GM12872 (cell line): ENCODE data around the gene MRGPRE.

ENCODE experiments used
- CTCF ChIP-seq: IDR thresholded peaks from 3 replicates; pipeline ENCODE4 v1.5.1; 2011; ENCODE audit warnings: low read depth, mild to moderate bottlenecking, low read length, moderate library complexity; ENCODE audit not compliant: insufficient read depth

MRGPRE gene

GRCh38 chr11:3220521-3221407 lies 11.5 kb downstream of the MRGPRE start:
- no peak for TF ChIP-seq CTCF

GRCh38 chr11:3220101-3220500 lies 12.1 kb downstream of the MRGPRE start:
- TF ChIP-seq CTCF: no peak

- TF ChIP-seq CTCF: no peak
Observed at GRCh38 chr11:3219281-3219892, 12.8 kb downstream of the MRGPRE start.

GRCh38 chr11:3218483-3219280 lies 13.5 kb downstream of the MRGPRE start, which contains the start of gene MRGPRG:
Gene MRGPRG, minus strand, starts transcription at chr11:3218813. Its CDS starts 0 bp downstream, at chr11:3218813.
- TF ChIP-seq CTCF: no peak

GRCh38 chr11:3217818-3218482 lies 14.3 kb downstream of the MRGPRE start:
- TF ChIP-seq CTCF: no peak

GRCh38 chr11:3216027-3216525 lies 16.1 kb downstream of the MRGPRE start:
- TF ChIP-seq CTCF: no peak
